ENCODE data around the gene TREM1. TPM values are rescaled to one million over a fixed set of nuclear protein-coding genes. Genes with fewer than 3 reads are reported as not detected.
A peak's percentile ranks its signal among the peaks of the same experiment; 100 is the strongest.

TREM1 gene
- total RNA-seq, 1 experiment from 2014 or later: not detected

GRCh38 chr6:41283600-41283999, 2.9 kb downstream of the TREM1 start:
- Histone ChIP-seq H3K4me1 (replicated peaks; ENCODE audit: insufficient read depth) (no peaks in the 10 kb centered on the region), H3K4me2 (no peak overlapping the region), H4K20me1 (ENCODE audit: insufficient read depth) (no peaks in the 10 kb centered on the region), H3K9me2 (ENCODE audit: insufficient read depth) (no peaks in the 10 kb centered on the region), H3K27me3 (ENCODE audit: insufficient read depth, low read depth) (no peaks in the 10 kb centered on the region), H3K4me3 (no peak overlapping the region), H3K9me3 (ENCODE audit: insufficient read depth, low read depth) (no peaks in the 10 kb centered on the region), H3K79me2 (ENCODE audit: low read depth) (no peaks in the 10 kb centered on the region), H3F3A (ENCODE audit: insufficient read depth, low read depth) (no peaks in the 10 kb centered on the region), H3K27ac (no peak overlapping the region), H2AFZ (no peak overlapping the region), H3K36me3 (ENCODE audit: low read depth) (no peaks in the 10 kb centered on the region)
- CTCF ChIA-PET: no interaction called here
- no peak for DNase-seq
- TF ChIP-seq, protein P1, sequence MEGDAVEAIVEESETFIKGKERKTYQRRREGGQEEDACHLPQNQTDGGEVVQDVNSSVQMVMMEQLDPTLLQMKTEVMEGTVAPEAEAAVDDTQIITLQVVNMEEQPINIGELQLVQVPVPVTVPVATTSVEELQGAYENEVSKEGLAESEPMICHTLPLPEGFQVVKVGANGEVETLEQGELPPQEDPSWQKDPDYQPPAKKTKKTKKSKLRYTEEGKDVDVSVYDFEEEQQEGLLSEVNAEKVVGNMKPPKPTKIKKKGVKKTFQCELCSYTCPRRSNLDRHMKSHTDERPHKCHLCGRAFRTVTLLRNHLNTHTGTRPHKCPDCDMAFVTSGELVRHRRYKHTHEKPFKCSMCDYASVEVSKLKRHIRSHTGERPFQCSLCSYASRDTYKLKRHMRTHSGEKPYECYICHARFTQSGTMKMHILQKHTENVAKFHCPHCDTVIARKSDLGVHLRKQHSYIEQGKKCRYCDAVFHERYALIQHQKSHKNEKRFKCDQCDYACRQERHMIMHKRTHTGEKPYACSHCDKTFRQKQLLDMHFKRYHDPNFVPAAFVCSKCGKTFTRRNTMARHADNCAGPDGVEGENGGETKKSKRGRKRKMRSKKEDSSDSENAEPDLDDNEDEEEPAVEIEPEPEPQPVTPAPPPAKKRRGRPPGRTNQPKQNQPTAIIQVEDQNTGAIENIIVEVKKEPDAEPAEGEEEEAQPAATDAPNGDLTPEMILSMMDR (conservative IDR thresholded peaks at IDR 0.05): no peak
- no peak for TF ChIP-seq EZH2 (IDR thresholded peaks at IDR 0.05; ENCODE audit: low read depth)
- POLR2A ChIA-PET (ENCODE audit: unreplicated experiment): no interaction called here
- BruUV-seq (replicated peaks): no TSS peak
- intact Hi-C loops (cut with micrococcal nuclease; ENCODE audit: unreplicated experiment): no loop called here

- no peaks in the 10 kb centered on the region for H3K9me2 ChIP-seq (ENCODE audit: insufficient read depth)
- H3K4me2 ChIP-seq: peak overlapping the region; percentile 16; the same call in 1 of the 2 replicates
- no peak overlapping the region for H3K27ac ChIP-seq
- DNase-seq: no peak
- CTCF ChIA-PET: no interaction called here
- no peaks in the 10 kb centered on the region for H4K20me1 ChIP-seq (ENCODE audit: insufficient read depth)
- H3K36me3 ChIP-seq (ENCODE audit: low read depth): no peaks in the 10 kb centered on the region
- no peaks in the 10 kb centered on the region for H3K79me2 ChIP-seq (ENCODE audit: low read depth)
- H3K4me3 ChIP-seq: no peak overlapping the region
- H2AFZ ChIP-seq: no peak overlapping the region
- TF ChIP-seq EZH2 (IDR thresholded peaks at IDR 0.05; ENCODE audit: low read depth): no peak
- TF ChIP-seq, protein P1 (conservative IDR thresholded peaks at IDR 0.05): no peak
- H3K9me3 ChIP-seq (ENCODE audit: insufficient read depth, low read depth): no peaks in the 10 kb centered on the region
- 0 out of 2 replicates have a peak, but pooled peaks cover 11% of the 10 kb centered on the region for H3K27me3 ChIP-seq (ENCODE audit: insufficient read depth, low read depth)
- H3K4me1 ChIP-seq (replicated peaks; ENCODE audit: insufficient read depth): no peaks in the 10 kb centered on the region
- BruUV-seq (replicated peaks): no TSS peak
- H3F3A ChIP-seq (ENCODE audit: insufficient read depth, low read depth): no peaks in the 10 kb centered on the region
- POLR2A ChIA-PET (ENCODE audit: unreplicated experiment): no interaction called here
- intact Hi-C loops (cut with micrococcal nuclease; ENCODE audit: unreplicated experiment): no loop called here
Observed at GRCh38 chr6:41280381-41281057, 6.0 kb downstream of the TREM1 start.

DNA sequence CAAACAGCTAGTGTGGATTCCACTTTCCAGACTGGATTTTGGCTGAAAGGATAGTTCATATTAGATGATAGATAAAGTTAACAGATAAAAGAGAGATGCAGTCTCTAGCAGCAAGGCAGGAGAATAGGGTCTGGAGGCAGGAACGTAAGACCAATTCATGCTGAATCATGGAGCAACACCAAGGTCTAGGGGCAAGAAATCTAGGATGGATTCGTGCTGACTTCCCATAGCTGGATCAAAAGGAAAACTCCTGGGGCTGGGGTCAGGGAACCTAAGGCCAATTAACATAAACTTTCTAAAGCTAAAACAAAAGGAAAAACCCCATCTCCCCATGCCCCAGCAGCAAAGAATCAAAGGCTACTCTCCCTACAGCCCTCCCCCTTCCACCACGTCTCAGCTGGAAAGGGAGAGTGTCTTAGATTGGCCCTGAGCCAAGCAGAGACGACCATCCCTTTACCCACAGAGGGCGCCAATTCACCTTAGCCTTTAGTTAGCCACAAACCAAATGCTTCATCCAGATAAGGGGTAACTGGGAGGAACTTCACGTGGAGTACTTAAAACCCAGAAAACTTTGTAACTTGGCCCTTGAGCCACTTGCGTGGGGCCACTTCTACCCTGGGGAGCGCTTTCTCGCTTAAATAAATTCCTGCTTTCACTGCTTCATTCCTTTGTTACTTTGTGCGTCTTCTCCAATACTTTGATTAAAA, 7.6 kb downstream of the TREM1 start:
- H3K27me3 ChIP-seq (ENCODE audit: insufficient read depth, low read depth): 0 out of 2 replicates have a peak, but pooled peaks cover 24% of the 10 kb centered on the region
- DNase-seq: peak in 1 of 2 experiments; percentile 29
- no peaks in the 10 kb centered on the region for H3K9me3 ChIP-seq (ENCODE audit: insufficient read depth, low read depth)
- H3K36me3 ChIP-seq (ENCODE audit: low read depth): no peaks in the 10 kb centered on the region
- H3K79me2 ChIP-seq (ENCODE audit: low read depth): no peaks in the 10 kb centered on the region
- no peaks in the 10 kb centered on the region for H4K20me1 ChIP-seq (ENCODE audit: insufficient read depth)
- no peaks in the 10 kb centered on the region for H3K9me2 ChIP-seq (ENCODE audit: insufficient read depth)
- intact Hi-C loops (cut with micrococcal nuclease; ENCODE audit: unreplicated experiment): no loop called here
- no peak for TF ChIP-seq EZH2 (IDR thresholded peaks at IDR 0.05; ENCODE audit: low read depth)
- TF ChIP-seq, protein P1 (conservative IDR thresholded peaks at IDR 0.05): peak; percentile 51
- H3K4me3 ChIP-seq: no peak overlapping the region
- ChIA-PET POLR2A (ENCODE audit: unreplicated experiment) (no interaction called here), CTCF (interaction anchor here (0.6 kb wide), 1 partner anchor 39 kb away, joined by 3 read pairs; no protein-coding TSS in a partner anchor)
- H3K27ac ChIP-seq: no peak overlapping the region
- H2AFZ ChIP-seq: no peak overlapping the region
- BruUV-seq (replicated peaks): no TSS peak
- H3K4me2 ChIP-seq: no peak overlapping the region
- H3F3A ChIP-seq (ENCODE audit: insufficient read depth, low read depth): no peaks in the 10 kb centered on the region
- no peaks in the 10 kb centered on the region for H3K4me1 ChIP-seq (replicated peaks; ENCODE audit: insufficient read depth)

Measured in PC-9 (cell line).